ENCODE measurements around the gene RPIA.

Gene RPIA

DNA sequence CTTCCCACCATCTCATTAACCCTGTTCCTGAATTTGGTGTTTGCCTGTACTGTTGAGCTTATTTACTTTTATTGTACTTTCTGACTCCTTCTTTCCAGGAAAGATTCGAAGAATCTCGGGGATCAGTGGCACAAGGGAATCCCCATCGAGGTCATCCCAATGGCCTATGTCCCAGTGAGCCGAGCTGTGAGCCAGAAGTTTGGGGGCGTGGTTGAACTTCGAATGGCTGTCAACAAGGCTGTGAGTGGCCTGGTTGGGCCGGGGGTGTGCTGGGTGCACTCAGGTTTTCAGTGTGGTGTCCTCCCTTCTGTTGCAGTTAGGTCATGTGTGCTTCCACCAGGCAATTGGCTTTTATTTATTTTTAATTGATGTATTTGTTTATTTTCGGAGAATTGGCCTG is 45.0 kb downstream of the RPIA start:
- no peak overlapping the region for H3K4me3 ChIP-seq (ENCODE audit: low read depth, low read length)
- TF ChIP-seq MYC (IDR thresholded peaks at IDR 0.05; ENCODE audit: low read depth, low read length) (no peak), POLR2A (IDR thresholded peaks at IDR 0.05; ENCODE audit: extremely low read depth, insufficient read length) (no peak)
- TF ChIP-seq, protein P1, sequence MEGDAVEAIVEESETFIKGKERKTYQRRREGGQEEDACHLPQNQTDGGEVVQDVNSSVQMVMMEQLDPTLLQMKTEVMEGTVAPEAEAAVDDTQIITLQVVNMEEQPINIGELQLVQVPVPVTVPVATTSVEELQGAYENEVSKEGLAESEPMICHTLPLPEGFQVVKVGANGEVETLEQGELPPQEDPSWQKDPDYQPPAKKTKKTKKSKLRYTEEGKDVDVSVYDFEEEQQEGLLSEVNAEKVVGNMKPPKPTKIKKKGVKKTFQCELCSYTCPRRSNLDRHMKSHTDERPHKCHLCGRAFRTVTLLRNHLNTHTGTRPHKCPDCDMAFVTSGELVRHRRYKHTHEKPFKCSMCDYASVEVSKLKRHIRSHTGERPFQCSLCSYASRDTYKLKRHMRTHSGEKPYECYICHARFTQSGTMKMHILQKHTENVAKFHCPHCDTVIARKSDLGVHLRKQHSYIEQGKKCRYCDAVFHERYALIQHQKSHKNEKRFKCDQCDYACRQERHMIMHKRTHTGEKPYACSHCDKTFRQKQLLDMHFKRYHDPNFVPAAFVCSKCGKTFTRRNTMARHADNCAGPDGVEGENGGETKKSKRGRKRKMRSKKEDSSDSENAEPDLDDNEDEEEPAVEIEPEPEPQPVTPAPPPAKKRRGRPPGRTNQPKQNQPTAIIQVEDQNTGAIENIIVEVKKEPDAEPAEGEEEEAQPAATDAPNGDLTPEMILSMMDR (IDR thresholded peaks at IDR 0.05; ENCODE audit: low read depth, low read length), result no peak
- TF ChIP-seq, protein P2, sequence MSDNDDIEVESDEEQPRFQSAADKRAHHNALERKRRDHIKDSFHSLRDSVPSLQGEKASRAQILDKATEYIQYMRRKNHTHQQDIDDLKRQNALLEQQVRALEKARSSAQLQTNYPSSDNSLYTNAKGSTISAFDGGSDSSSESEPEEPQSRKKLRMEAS (IDR thresholded peaks at IDR 0.05; ENCODE audit: low read depth, low read length), result no peak
- DNase-seq (ENCODE audit: low read depth), result no peak

DNA sequence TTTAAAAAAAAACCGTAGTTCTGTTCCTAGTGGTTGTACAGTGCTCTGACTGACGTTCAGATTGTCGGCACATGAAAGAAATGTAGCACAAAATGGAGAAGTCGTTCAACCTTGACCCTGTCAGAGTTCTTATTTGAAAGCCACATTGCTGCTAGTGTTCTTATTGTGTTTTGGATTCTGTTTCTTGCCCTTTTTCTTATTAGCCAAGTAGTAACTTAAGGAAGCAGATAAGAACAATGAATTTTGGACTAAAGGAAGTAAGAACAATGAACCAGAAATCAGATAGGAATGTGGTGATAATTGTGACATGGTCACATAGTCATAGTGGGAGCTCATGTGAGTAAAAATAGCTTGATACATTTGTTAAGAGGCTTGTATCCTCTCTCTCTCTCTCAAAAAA is 45.9 kb downstream of the RPIA start:
- no peak overlapping the region for H3K4me3 ChIP-seq (ENCODE audit: low read depth, low read length)
- DNase-seq (ENCODE audit: low read depth), result no peak
- TF ChIP-seq, protein P1 (IDR thresholded peaks at IDR 0.05; ENCODE audit: low read depth, low read length), result no peak
- TF ChIP-seq POLR2A (IDR thresholded peaks at IDR 0.05; ENCODE audit: extremely low read depth, insufficient read length) (no peak), MYC (IDR thresholded peaks at IDR 0.05; ENCODE audit: low read depth, low read length) (no peak)
- TF ChIP-seq, protein P2 (IDR thresholded peaks at IDR 0.05; ENCODE audit: low read depth, low read length), result no peak

DNA sequence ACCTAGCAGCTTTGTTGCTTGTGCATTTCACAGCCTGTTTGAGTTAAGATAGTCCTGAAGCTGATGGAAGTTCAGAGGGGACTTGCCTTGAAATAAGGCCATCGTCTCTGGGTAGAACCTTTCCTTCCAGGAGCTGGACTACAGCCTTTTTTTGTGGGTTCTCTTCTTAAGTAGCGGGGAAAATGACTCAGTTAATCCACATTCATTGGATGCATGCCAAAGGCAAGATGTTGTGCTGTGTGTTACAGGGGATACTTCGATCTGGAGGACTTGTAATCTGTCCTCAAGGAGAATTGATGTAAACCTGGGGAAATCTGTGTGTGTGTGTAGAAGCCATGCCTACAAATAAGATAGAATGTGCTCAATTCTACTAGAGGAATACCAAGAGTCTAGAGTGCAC is 46.8 kb downstream of the RPIA start:
- DNase-seq (ENCODE audit: low read depth), result no peak
- TF ChIP-seq POLR2A (IDR thresholded peaks at IDR 0.05; ENCODE audit: extremely low read depth, insufficient read length), result no peak
- TF ChIP-seq, protein P1 (IDR thresholded peaks at IDR 0.05; ENCODE audit: low read depth, low read length), result no peak
- TF ChIP-seq MYC (IDR thresholded peaks at IDR 0.05; ENCODE audit: low read depth, low read length), result no peak
- TF ChIP-seq, protein P2 (IDR thresholded peaks at IDR 0.05; ENCODE audit: low read depth, low read length), result no peak
- no peak overlapping the region for H3K4me3 ChIP-seq (ENCODE audit: low read depth, low read length)

DNA sequence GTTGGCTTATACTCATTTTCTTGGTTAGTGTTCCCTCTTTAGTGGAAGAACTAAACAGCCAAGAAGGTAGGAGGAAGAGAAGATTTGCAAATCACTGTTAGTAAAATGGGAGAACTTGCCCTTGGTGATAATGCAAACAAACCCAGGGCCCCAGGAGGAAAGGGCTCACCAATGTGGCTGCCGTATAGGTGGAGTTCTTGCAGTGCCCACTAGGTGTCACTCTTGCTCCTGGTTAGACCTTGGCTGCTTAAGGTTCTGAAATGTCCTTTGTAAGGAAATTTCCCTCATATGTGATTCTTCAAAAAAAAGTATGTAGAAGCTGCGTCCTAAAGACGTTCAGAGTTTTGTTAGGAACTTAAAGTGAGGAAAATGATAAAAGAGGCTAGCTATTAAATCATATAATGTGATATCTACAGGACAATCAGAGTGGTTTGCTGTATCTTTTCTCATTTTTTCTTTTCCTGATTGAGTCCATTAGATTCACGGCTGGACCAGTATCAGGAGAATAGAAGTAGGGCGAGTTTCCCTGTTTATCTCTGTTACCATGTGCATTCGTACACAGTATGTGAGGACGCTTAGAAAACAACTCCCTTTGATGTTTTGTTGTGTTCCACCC is 48.6 kb downstream of the RPIA start:
- no peak overlapping the region for H3K4me3 ChIP-seq (ENCODE audit: low read depth, low read length)
- peak; percentile 81 for DNase-seq (ENCODE audit: low read depth)
- TF ChIP-seq, protein P2 (IDR thresholded peaks at IDR 0.05; ENCODE audit: low read depth, low read length), result 0 out of 2 replicates have a peak, but pooled peaks have one; percentile 8
- TF ChIP-seq POLR2A (IDR thresholded peaks at IDR 0.05; ENCODE audit: extremely low read depth, insufficient read length), result no peak
- no peak for TF ChIP-seq MYC (IDR thresholded peaks at IDR 0.05; ENCODE audit: low read depth, low read length)
- TF ChIP-seq, protein P1 (IDR thresholded peaks at IDR 0.05; ENCODE audit: low read depth, low read length), result peak; percentile 92

DNA sequence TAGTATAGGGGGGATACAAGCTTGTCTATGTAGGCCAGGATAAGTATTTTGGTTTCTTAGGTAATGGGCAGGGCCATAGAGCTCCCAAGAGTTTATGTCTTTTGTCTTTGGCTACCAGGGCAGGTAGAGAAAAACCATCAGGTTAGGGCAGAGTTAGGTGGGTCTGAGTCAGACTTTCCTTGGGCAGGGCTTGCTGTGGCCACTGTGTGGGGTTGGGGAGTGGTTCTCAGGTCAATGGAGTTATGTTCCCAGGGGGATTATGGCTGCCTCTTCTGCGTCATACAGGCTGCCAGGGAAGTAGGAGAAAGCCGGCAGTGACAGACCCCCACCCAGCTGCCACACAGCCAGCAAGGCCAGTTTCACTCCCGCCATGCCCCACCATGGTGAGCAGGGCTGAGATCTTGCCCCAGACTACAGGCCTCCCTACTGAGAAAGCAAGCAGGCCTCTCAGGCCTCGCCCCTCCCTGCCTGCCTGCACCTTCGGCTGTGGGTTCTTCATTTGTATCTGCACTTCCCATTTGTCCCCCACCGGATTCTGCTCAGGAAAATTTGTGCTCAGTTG is 55.5 kb downstream of the RPIA start:
- DNase-seq (ENCODE audit: low read depth), result no peak
- TF ChIP-seq, protein P2 (IDR thresholded peaks at IDR 0.05; ENCODE audit: low read depth, low read length), result no peak
- TF ChIP-seq, protein P1 (IDR thresholded peaks at IDR 0.05; ENCODE audit: low read depth, low read length), result no peak
- TF ChIP-seq MYC (IDR thresholded peaks at IDR 0.05; ENCODE audit: low read depth, low read length), result no peak
- no peak for TF ChIP-seq POLR2A (IDR thresholded peaks at IDR 0.05; ENCODE audit: extremely low read depth, insufficient read length)
- no peak overlapping the region for H3K4me3 ChIP-seq (ENCODE audit: low read depth, low read length)
